Stimulated activated memory B cell treated with anti-CD40 and anti-IgM and Interleukin-4, amounts not matched to agents 10 μg/mL and 1 μg/mL and 100 μg/mL, for 72 hours (primary cell): Measurements from ENCODE around the gene BRME1.
"Not testable (repeated sequence)": the region's sequence is repeated elsewhere in the genome, so short reads cannot be mapped to it uniquely, and the experiment has no call there.

Experiments
- ATAC-seq: fragments of 150-1000 bp; cut with Tn5 transposase; 2 replicates; pipeline ENCODE4 v1.10.0; 2021
- H3K27ac Mint-ChIP-seq: one replicate; pipeline ENCODE4 v1.8.0; 2022; ENCODE audit warnings: mild to moderate bottlenecking, mixed read lengths
- H3K27me3 Mint-ChIP-seq: one replicate; pipeline ENCODE4 v1.8.0; 2022; ENCODE audit warnings: mixed read lengths
- H3K36me3 Mint-ChIP-seq: one replicate; pipeline ENCODE4 v1.8.0; 2022; ENCODE audit warnings: mixed read lengths
- H3K4me1 Mint-ChIP-seq: one replicate; pipeline ENCODE4 v1.8.0; 2022; ENCODE audit warnings: mixed read lengths
- H3K4me3 Mint-ChIP-seq: one replicate; pipeline ENCODE4 v1.8.0; 2022; ENCODE audit warnings: mild to moderate bottlenecking, moderate library complexity, mixed read lengths
- H3K9me3 Mint-ChIP-seq: one replicate; pipeline ENCODE4 v1.8.0; 2022; ENCODE audit warnings: mixed read lengths

Gene BRME1

DNA sequence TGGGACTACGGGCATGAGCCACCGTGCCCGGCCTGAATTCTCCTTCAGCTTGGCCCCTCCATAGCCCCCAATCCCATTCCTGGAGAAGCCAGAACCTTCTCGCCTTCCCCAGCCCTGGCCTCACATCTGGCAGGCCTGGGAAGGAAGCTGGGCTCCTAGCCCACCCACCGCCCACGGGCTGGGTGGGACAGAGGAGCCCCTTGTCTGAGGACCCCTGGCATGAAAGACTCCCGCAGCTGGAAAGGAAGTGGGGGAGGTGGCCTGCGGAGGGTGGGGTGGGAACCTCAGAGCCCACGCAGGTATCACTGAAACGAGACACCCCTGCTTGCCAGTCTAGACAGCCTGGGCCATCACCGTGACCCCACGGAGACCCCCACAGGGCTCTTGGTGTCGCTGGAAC, 36.6 kb downstream of the BRME1 start:
- Mint-ChIP-seq H3K4me1 (peaks cover 32% of the 10 kb centered on the region), H3K36me3 (no peaks in the 10 kb centered on the region), H3K27ac (no peak overlapping the region), H3K4me3 (no peak overlapping the region), H3K27me3 (peaks cover 75% of the 10 kb centered on the region), H3K9me3 (no peaks in the 10 kb centered on the region)
- no peak for ATAC-seq

DNA sequence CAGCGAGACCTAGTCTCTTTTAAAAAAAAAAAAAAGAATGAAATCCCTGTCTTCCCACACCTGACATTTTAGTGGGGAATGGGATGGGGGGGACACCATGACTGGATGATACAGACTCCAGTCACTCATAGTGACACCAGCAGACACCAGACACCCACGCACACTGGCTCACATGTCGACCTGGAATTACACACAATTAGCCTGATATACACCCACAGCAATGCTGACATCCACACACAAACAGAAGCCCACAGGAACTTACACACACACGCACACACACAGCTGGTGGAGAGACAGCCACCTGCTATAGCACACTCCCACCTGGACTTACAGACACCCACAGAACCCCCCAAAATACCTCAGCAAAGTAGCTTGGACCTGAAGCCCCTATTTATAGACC, 37.3 kb downstream of the BRME1 start:
- Mint-ChIP-seq H3K4me3 (no peak overlapping the region), H3K36me3 (no peaks in the 10 kb centered on the region), H3K9me3 (no peaks in the 10 kb centered on the region), H3K27ac (no peak overlapping the region), H3K27me3 (peaks cover 77% of the 10 kb centered on the region), H3K4me1 (peaks cover 35% of the 10 kb centered on the region)
- ATAC-seq = no peak

DNA sequence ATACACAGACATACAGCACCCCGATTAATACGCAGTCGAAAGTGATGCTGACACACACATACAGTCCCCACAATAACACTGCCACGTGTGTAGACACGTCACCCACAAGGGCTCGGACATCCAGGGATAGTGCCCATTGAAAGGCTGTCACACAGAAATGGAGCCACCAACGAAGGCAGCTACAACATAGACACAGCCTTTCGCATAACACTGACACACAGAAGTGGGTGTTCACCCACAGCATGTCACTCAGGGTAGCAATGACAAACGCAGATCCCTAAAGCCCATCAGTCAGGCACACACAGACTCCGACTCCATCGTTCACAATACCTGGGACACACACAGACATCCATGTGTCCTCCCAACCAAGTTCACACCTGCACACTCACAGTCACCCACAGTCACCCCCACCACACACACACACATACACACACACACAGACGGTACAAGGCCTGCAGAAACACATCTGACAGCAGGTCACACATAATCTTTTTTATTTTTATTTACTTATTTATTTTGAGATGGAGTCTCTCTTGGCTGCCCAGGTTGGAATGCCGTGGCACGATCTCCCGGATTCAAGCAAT, 39.4 kb downstream of the BRME1 start:
- ATAC-seq = no peak
- no peaks in the 10 kb centered on the region for H3K9me3 Mint-ChIP-seq
- H3K27me3 Mint-ChIP-seq = peaks cover 66% of the 10 kb centered on the region
- peaks cover 35% of the 10 kb centered on the region for H3K4me1 Mint-ChIP-seq
- H3K4me3 Mint-ChIP-seq = peak overlapping the region; percentile 57
- no peaks in the 10 kb centered on the region for H3K36me3 Mint-ChIP-seq
- H3K27ac Mint-ChIP-seq = no peak overlapping the region

DNA sequence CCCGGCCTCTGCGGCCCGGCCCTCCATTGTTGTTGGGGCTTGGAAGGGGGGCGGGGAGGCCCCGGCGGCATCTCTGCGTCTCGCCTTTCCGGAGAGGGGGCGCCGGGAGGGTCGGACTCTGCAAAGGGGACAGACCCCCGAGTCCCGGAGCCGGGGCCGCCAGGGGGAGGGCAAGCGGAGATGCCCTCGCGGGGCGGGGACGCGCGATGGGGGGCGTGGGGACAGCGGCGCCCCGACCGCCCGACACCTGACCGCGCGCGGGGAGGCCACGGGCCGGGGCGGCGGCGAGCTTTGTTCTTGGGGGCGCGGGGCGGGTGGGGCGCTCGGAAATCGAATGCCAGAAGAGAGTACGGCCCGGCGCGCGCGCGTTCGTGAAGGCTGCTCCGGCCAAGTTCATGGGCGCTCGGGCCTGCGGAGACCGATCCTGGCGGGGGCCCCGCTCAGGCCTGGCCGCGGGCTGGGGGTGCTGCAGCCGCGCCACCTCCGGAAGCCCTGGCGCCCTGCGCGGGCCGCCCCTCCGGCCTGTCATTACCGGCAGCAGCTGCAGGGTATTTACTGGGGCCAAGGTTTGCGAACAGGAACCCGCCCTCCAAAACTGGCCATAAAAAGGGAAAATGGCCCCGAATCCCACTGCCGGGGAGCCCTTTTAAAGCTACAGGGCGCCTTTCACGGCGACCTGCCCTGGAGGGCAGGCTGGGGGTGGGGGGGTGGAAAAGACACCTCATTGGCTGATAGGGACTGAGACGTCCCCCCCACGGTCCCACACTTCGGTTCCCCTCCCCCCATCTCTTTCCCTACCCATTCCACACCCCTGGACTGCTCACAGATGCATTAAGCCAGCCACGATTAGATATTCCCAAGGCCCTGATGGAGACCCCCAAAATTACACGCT, 40.1 kb downstream of the BRME1 start:
- H3K36me3 Mint-ChIP-seq = no peaks in the 10 kb centered on the region
- H3K4me1 Mint-ChIP-seq = peaks cover 38% of the 10 kb centered on the region
- ATAC-seq = no peak
- peaks cover 59% of the 10 kb centered on the region for H3K27me3 Mint-ChIP-seq
- H3K9me3 Mint-ChIP-seq = no peaks in the 10 kb centered on the region
- no peak overlapping the region for H3K27ac Mint-ChIP-seq
- peak overlapping the region; percentile 57 for H3K4me3 Mint-ChIP-seq

DNA sequence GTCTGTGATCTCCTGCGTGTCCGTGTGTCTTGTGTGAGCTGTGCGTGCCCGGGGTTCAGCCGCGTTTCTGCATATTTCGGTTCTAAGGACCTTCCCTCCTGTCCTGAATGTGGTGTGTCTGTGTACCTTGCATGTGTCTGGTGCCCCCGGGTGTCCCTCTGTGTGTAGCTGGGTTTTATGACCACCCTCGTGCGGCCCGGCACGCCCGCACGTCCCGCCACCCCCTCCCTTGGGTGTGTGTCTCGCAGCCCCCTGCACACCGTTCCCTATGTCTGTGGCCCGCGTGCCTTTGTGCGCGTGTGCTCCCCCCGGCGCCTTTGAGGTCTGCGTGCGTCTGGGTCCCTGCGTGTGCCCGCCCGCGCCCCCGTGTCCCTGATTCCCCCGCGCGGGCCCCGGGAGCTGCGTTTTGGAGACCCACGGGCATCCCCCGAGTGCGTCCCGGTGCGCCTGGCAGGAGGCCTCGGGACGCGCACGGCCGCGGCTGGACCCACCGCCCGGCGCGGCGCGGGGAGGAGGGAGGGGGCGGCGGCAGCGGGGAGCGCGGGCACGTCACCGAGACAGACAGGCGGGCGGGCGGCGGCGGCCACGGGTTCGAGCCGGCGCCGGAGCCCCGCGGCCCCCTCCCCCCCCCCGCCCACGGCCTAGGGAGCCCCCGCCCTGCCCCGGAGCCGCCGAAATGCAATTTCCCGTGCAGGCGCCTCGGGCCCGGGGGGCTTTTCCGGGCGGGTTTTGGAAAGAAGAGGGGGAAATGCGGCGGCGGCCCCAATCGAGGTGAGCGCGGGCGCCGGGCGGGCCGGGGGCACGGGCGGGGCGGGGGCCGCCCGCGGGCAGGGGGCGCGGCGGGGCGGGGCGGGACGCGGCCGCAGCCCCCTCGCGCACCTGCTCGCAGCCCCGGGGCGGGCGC, 41.0 kb downstream of the BRME1 start:
- H3K27me3 Mint-ChIP-seq = peaks cover 50% of the 10 kb centered on the region
- H3K27ac Mint-ChIP-seq = no peak overlapping the region
- ATAC-seq = no peak

DNA sequence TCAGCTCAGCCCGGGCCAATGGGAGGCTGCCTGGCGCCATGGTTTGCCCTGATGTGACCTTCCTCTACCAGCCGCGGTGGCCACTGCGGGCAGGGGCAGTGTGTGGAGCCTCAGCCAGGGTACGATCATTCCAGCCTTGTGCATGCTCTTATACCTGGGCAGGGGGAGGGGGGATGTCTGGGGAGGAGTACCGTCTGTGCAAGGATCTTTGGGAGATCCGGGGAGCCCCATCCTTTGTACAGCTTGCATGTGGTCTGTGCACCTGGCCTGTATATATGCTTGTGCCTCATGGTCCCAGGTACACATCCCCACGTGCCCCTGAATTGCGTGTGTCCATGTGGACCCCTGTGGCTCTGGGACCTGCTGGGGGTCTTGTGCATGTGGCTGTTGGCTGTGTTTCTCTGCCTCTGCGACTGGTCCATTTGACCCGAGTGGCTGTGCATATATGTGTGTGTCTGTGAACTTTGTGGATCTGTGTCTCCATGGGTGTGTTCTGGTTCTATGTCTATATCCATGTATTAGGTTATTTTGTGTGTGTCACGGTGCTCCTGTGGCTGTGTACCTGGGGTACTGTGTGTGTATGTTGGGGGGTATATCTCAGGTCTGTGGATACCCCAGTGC, 41.8 kb downstream of the BRME1 start:
- Mint-ChIP-seq H3K36me3 (no peaks in the 10 kb centered on the region), H3K27me3 (peaks cover 42% of the 10 kb centered on the region), H3K27ac (no peak overlapping the region), H3K4me1 (peaks cover 40% of the 10 kb centered on the region), H3K9me3 (no peaks in the 10 kb centered on the region), H3K4me3 (peak overlapping the region; percentile 54)
- no peak for ATAC-seq

More for the DNA sequence above, 41.0 kb downstream of the BRME1 start:
- no peaks in the 10 kb centered on the region for H3K9me3 Mint-ChIP-seq
- peak overlapping the region; percentile 54 for H3K4me3 Mint-ChIP-seq
- peaks cover 40% of the 10 kb centered on the region for H3K4me1 Mint-ChIP-seq
- H3K36me3 Mint-ChIP-seq = no peaks in the 10 kb centered on the region

DNA sequence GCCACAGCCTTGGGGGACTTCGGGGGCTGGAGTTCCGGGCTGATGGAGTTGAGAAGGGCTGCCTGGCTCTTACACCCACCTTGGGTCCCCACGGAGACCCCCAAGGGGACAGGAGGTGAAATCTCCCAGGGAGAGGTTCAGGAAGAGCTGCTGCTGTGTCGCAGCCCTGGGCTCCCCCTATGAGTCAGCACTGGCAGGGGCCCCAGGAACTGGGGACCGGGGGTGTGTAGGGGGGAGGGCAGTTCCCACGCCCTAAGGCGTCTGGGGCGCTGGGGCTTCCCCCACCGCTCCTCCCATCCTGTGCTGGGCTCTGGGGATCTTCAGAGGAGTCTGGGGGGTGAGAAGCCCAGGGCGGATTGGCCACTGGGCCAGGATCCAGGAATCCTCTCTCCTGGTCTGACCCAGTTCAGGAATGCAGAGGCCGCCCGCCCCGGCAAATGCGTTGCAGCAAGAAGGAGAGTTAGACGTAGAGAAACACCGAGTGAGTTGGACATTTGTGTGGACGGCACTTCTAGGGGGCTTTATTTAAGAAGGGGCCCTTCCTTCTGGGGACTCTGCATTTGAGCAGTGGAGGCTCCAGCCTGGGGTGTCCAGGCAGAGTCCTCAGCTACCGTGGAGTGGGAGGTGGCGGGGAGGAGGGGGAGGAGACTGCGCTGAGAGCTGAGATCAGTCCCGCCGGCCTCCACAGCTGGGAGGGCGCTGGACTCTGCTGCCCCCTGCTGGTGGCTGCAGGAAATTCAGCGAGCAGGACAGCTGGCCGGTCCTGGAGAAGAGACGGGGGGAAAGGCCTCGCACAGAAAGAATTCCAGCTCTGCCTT, 44.0 kb downstream of the BRME1 start:
- Mint-ChIP-seq H3K4me1 (peaks cover 40% of the 10 kb centered on the region), H3K9me3 (no peaks in the 10 kb centered on the region), H3K27ac (peak overlapping the region; percentile 93), H3K36me3 (no peaks in the 10 kb centered on the region), H3K4me3 (peak overlapping the region; percentile 88), H3K27me3 (peaks cover 28% of the 10 kb centered on the region)
- peak; percentile 91 for ATAC-seq

DNA sequence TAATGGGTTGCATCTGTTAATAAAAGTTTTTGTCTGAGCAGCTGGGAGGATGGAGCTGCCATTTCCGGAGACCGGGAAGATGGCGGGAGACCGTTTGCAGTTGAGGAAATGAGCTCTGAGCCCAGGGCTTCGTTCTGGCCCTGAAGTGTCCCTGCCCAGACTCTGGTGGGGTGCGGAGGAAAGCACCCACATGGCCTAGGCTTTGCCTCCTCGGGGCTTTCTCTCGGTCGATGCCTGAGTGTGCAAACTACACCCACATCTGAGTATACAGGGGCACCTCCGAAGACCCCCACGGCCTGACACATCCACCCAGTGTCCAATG, 44.6 kb downstream of the BRME1 start:
- no peaks in the 10 kb centered on the region for H3K36me3 Mint-ChIP-seq
- H3K9me3 Mint-ChIP-seq = no peaks in the 10 kb centered on the region
- H3K27ac Mint-ChIP-seq = peak overlapping the region; percentile 93
- peak overlapping the region; percentile 88 for H3K4me3 Mint-ChIP-seq
- H3K27me3 Mint-ChIP-seq = peaks cover 22% of the 10 kb centered on the region
- H3K4me1 Mint-ChIP-seq = peaks cover 37% of the 10 kb centered on the region
- ATAC-seq = peak; percentile 42

DNA sequence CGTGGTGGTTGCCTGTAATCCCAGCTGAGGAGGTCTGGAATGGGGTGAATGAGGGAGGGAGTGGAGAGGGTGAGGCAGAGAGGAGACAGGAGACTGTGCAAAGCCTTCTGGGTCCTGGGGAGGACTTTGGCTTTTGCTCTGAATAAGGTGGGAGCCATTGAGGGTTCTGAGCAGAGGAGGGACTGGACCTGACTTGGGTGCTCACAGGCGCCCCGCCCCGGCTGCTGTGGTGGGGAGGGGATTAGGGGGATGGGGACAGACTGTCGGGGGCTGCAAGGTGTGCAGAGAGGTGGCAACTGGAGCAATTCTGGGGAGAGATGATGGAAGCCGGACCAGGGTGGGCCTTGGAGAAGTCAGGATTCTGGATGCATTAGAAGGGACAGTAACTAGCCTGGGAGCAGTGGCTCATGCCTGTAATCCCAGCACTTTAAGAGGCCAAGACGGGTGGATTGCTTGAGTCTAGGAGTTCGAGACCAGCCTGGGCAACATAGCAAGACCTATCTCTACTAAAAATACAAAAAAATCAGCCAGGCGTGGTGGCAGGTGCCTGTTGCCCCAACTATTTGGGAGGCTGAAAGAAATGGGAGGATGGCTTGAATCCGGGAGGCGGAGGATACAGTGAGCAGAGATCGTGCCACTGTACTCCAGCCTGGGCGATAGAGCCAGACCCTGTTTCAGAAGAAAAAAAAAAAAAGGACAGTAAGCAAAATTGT, 45.1 kb downstream of the BRME1 start:
- Mint-ChIP-seq H3K27ac (peak overlapping the region; percentile 93), H3K9me3 (no peaks in the 10 kb centered on the region), H3K27me3 (peaks cover 18% of the 10 kb centered on the region), H3K4me3 (peak overlapping the region; percentile 88), H3K36me3 (no peaks in the 10 kb centered on the region), H3K4me1 (peaks cover 33% of the 10 kb centered on the region)
- no peak for ATAC-seq

DNA sequence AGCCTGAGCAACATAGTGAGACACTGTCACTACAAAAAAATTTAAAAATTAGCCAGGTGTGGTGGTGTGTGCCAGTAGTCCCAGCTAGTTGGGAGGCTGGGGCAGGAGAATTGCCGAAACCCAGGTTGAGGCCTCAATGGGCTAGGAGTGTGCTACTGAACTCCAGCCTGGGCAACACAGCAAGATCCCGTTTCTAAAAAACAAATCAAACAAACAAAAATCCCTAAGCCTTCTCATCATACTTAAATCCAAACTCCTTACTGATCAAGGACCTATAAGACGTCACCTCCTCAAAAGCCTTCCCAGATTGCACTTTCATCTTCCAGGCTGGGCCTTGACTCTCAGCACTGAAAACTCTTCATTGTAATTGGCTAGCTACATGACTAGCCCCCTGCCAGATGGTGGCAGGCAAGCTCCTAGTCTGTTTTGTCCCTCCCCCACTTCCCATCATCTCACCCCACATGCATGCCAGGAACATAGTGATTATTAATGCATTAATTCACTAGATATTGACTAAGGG, 46.5 kb downstream of the BRME1 start:
- ATAC-seq = no peak
- Mint-ChIP-seq H3K27ac (no peak overlapping the region), H3K4me1 (peaks cover 29% of the 10 kb centered on the region), H3K9me3 (no peaks in the 10 kb centered on the region), H3K4me3 (no peak overlapping the region), H3K36me3 (no peaks in the 10 kb centered on the region), H3K27me3 (peaks cover 12% of the 10 kb centered on the region)

DNA sequence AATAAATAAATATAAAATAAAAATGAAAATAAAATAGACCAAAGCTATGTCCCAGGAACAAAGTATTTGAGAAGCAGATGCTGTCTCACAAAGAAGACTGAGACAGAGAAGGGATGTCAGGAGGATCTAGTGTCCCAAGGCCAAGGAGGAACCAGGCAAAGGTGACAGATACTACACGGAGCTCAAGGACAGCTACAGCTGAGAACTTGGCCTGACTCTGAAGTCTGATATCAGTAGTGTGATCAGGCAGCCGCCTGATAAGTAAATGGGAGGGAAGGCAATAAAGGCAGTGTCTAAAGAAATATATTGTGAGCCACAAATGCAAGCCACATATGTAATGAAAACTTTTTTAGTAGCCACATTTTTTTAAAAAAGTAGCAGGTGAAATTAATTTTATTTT, 49.4 kb downstream of the BRME1 start:
- ATAC-seq = no peak

DNA sequence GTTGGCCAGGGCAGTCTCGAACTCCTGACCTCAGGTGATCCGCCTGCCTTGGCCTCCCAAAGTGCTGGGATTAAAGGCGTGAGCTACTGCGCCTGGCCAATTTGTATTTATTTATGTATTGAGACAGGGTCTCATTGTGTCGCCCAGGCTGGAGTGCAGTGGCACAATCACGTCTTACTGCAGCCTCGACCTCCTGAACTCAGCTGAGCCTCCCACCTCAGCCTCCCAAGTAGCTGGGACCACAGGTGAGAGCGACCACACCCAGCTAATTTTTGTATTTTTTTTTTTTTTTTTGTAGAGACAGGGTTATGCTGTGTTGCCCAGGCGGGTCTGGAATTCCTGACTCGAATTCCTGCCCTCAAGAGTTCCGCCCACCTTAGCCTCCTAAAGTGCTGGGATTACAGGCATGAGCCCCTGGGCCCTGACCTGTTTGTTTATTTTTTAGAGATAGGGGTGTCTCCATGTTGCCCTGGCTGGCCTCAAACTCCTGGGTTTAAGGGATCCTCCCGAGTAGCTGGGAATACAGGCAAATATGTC, 53.7 kb downstream of the BRME1 start:
- H3K4me1 Mint-ChIP-seq = peaks cover 12% of the 10 kb centered on the region
- H3K4me3 Mint-ChIP-seq, H3K27ac Mint-ChIP-seq, H3K9me3 Mint-ChIP-seq, H3K36me3 Mint-ChIP-seq, H3K27me3 Mint-ChIP-seq, ATAC-seq: not testable (repeated sequence)

More for the DNA sequence above, 49.4 kb downstream of the BRME1 start:
- no peak overlapping the region for H3K4me3 Mint-ChIP-seq
- H3K27ac Mint-ChIP-seq = no peak overlapping the region
- no peaks in the 10 kb centered on the region for H3K36me3 Mint-ChIP-seq
- no peaks in the 10 kb centered on the region for H3K9me3 Mint-ChIP-seq
- H3K4me1 Mint-ChIP-seq = peaks cover 11% of the 10 kb centered on the region
- H3K27me3 Mint-ChIP-seq = no peaks in the 10 kb centered on the region

DNA sequence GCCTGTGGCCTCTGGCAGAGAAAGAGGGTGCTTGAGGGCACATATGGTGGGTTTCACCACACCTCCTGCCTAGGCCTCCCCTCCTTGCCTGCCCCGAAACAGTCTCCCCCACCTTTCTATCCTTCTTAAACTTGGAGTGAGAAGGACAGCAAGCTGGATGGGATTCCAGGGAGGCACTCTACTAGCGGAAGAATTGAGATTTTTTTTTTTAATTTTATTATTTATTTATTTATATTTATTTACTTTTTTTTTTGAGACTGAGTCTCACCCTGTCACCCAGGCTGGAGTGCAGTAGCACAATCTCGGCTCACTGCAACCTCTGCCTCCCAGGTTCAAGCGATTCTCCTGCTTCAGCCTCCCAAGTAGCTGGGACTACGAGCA, 54.2 kb downstream of the BRME1 start:
- not testable (repeated sequence) for H3K4me3 Mint-ChIP-seq, H3K27me3 Mint-ChIP-seq, H3K9me3 Mint-ChIP-seq, ATAC-seq, H3K36me3 Mint-ChIP-seq
- H3K4me1 Mint-ChIP-seq = peaks cover 16% of the 10 kb centered on the region
- H3K27ac Mint-ChIP-seq = peak overlapping the region; percentile 63
